Thymus (tissue), 11 donors: ENCODE results near the gene NFKBIA. TPM values are rescaled to one million over a fixed set of nuclear protein-coding genes. Genes with fewer than 3 reads are reported as not detected.
A peak's percentile ranks its signal among the peaks of the same experiment; 100 is the strongest.
"Not testable (repeated sequence)": the region's sequence is repeated elsewhere in the genome, so short reads cannot be mapped to it uniquely, and the experiment has no call there.

Experiments used
- DNase-seq, 9 donors: peaks; one replicate each; pipeline ENCODE4 v3.0.0-alpha.2; 2013; ENCODE audit warnings: low spot score in 9 of 9, low read depth in 6 of 9, missing footprints in 1 of 9
- H3K27ac ChIP-seq, 2 donors: one replicate each; pipeline ENCODE4 v1.5.1; 2013; ENCODE audit warnings: control low read depth in 1 of 2, low read depth in 1 of 2, low read length in 1 of 2, mild to moderate bottlenecking in 1 of 2, moderate library complexity in 1 of 2
- H3K27me3 ChIP-seq, 2 donors: one replicate each; pipeline ENCODE4 v1.5.1; 2013; ENCODE audit warnings: low read length in 1 of 2; ENCODE audit not compliant: control insufficient read depth in 2 of 2, insufficient read depth in 1 of 2
- H3K36me3 ChIP-seq, 2 donors: one replicate each; pipeline ENCODE4 v1.5.1; 2013; ENCODE audit warnings: low read length in 1 of 2, mild to moderate bottlenecking in 1 of 2, moderate library complexity in 1 of 2; ENCODE audit not compliant: control insufficient read depth in 2 of 2, insufficient read depth in 2 of 2
- H3K4me1 ChIP-seq, 2 donors: one replicate each; pipeline ENCODE4 v1.5.1; 2013; ENCODE audit warnings: low read length in 2 of 2; ENCODE audit not compliant: control insufficient read depth in 2 of 2, insufficient read depth in 2 of 2
- H3K4me3 ChIP-seq, 2 donors: one replicate each; pipeline ENCODE4 v1.5.1; 2013; ENCODE audit warnings: low read length in 2 of 2, control low read depth in 1 of 2, mild to moderate bottlenecking in 1 of 2
- H3K9me3 ChIP-seq, 2 donors: one replicate each; pipeline ENCODE4 v1.5.1; 2013; ENCODE audit warnings: low read length in 1 of 2, mild to moderate bottlenecking in 1 of 2; ENCODE audit not compliant: control insufficient read depth in 2 of 2, insufficient read depth in 1 of 2
- WGBS: extraction: QIAGEN DNeasy Blood & Tissue Kit; methylation state at CpG from one replicate; pipeline ENCODE4 v1.1.7; 2013; 5-methylcytosine and 5-hydroxymethylcytosine counted together
- polyA plus RNA-seq: library from polyadenylated mRNA; stranded (reverse); fragments of 200-250 nt; gene quantifications from one replicate; pipeline ENCODE4 v1.2.3, GENCODE V29; 2013
- total RNA-seq: library from RNA; stranded (reverse); fragments of 120-200 nt; gene quantifications from one replicate; pipeline ENCODE4 v1.2.4, GENCODE V29; 2013
- donor health status: healthy.

The NFKBIA gene
- total and polyA plus RNA-seq, 2 donors = 166 to 241 TPM

DNA sequence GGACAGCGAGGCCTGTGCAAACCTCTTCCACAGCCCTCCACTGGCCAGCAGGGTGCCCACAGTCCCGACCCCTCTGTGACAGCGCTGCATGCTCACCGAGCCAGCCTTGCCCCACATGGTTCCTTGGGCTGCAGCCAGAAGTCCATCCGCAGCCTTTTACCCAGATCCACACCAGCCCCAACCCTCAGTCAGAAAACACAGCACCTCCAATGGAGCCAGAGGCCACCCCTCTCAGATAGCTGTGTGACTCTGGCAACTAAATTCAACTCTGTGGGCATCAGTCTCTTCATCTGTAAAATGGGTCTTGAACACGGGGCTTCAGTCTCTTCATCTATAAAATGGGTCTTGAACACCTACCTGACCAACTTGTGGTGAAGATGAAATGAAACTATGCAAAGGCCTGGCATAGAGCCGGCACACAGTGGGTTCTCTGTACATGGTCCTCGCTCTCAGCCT is 38.0 kb downstream of the NFKBIA start:
- peaks cover 0 to 9% of the 10 kb centered on the region in 2 donors for H3K9me3 ChIP-seq
- no peak for DNase-seq
- H3K4me3 ChIP-seq = no peak overlapping the region
- no peaks in the 10 kb centered on the region for H3K27me3 ChIP-seq
- H3K36me3 ChIP-seq = no peaks in the 10 kb centered on the region
- WGBS = 97% methylated on average over 8 of the region's 8 CpGs
- H3K4me1 ChIP-seq = peaks cover 35 to 63% of the 10 kb centered on the region in 2 donors
- peak overlapping the region; percentile 96 to 97 for H3K27ac ChIP-seq

DNA sequence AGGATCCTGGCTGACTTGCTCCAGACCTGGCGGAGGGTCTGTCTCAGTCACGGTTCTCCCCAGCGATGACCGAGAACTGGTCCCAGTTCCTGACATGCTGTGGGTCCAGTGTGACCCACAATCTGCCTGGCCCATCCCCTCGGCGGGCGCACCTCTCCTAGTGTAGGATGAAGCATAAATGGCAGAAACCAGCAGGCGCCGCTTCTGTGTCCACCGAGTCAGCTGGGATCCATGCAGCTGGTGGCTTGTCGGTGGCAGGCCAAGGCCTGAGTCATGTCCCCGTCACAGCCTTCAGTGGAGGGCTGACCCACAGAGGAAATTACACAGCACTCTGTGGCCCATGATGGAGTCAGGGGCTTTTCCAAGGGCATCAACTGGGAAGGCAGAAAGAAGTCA is 38.5 kb downstream of the NFKBIA start:
- WGBS = 86% methylated on average over 12 of the region's 12 CpGs
- H3K9me3 ChIP-seq = peaks cover 0 to 4% of the 10 kb centered on the region in 2 donors
- no peak for DNase-seq
- H3K36me3 ChIP-seq = no peaks in the 10 kb centered on the region
- H3K4me3 ChIP-seq = no peak overlapping the region
- no peaks in the 10 kb centered on the region for H3K27me3 ChIP-seq
- H3K27ac ChIP-seq = peak overlapping the region in 1 of 2 donors; percentile 96
- peaks cover 35 to 63% of the 10 kb centered on the region in 2 donors for H3K4me1 ChIP-seq

DNA sequence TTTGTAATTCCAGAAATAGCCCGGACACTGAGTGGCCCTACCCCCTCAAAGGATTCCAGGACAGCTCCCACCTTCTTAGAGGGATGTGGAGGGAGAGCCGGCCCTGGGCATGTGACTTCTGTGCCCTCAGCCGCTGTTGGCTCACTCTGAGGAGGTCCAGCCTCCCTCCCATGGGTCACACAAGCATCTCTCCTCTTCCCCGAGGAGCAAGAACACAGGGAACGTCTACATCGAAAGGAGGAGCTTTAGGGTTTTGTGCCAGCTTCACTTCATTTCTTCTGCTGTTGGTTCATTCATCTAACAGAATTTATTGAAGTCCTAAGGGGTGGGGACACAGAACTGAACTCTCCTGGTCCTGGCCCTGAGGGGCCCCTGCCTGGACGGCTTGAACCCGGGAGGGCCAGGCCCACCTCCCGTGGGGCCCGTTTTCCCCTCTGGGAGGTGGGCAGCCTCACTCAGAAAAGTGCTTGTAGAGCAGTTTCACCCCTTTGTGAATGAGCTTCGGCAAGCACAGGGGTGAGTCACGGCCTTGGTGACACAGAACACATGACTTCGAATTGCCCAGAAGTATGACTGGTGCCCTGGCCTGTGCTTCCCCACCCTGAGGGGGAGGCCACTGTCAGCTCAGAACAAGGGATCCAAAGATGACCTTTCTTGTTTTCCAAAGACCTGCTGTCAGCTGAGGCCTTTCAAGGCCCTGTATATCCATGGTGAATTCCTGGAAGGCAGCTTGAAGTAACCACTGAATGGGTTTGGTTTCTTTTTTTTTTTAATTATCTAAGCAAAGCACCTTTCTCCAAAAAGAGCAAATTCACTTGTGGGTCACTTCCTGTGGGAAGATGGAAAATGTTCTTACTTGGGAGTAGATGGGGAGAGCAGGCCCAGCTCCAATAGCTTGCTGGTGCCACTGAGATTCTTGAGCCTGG is 39.2 kb downstream of the NFKBIA start:
- no peaks in the 10 kb centered on the region for H3K27me3 ChIP-seq
- H3K27ac ChIP-seq = no peak overlapping the region
- peaks cover 34 to 60% of the 10 kb centered on the region in 2 donors for H3K4me1 ChIP-seq
- no peaks in the 10 kb centered on the region for H3K36me3 ChIP-seq
- DNase-seq = peak in 1 of 9 donors; percentile 31
- WGBS = 80% methylated on average over 13 of the region's 13 CpGs
- H3K9me3 ChIP-seq = no peaks in the 10 kb centered on the region
- no peak overlapping the region for H3K4me3 ChIP-seq

DNA sequence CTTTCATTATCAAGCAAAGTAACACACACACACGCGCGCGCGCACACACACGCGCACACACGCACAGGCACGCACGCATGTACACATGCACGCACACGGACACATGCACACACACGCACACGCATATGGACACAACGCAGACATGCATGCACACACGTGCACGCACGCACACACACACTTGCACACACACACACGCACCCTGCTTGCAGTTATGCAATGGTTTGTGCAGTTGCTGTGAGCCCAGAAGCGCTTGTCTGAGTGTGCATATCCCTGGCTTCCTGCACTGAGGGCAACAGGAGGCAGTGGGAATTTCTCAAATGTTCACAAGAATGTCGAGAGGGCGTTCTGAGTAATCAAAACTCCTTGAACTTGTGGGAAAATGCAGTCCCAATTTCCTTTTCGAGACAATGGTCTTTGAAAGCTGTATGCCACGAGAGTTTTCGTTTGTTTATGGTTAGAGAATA is 41.6 kb downstream of the NFKBIA start:
- H3K27ac ChIP-seq = no peak overlapping the region
- no peaks in the 10 kb centered on the region for H3K27me3 ChIP-seq
- 95% methylated on average over 25 of the region's 25 CpGs for WGBS
- peaks cover 0 to 3% of the 10 kb centered on the region in 2 donors for H3K9me3 ChIP-seq
- peaks cover 14 to 36% of the 10 kb centered on the region in 2 donors for H3K4me1 ChIP-seq
- no peaks in the 10 kb centered on the region for H3K36me3 ChIP-seq
- DNase-seq = no peak
- H3K4me3 ChIP-seq = no peak overlapping the region

DNA sequence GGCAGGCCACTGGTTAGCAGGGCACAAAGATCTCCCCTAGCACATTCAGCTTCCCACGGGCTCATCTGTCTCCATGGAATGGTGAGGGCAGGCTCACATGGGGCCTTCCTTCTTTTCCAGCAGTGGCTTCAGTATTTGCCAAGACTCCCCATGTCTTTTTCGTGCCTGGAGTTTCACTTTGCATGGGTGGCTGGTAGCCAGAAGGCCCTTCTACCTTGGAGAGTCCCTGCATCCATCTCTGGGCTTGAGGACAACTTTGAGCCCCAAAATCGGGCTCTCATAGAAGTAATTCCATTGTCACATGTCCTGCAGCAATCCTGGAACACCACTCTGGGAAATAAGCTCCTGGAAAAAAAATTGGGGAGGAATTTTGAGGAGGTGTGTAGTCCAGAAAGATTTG is 42.1 kb downstream of the NFKBIA start:
- no peak overlapping the region for H3K4me3 ChIP-seq
- H3K27me3 ChIP-seq = no peaks in the 10 kb centered on the region
- WGBS = 95% methylated on average over 3 of the region's 3 CpGs
- H3K27ac ChIP-seq = no peak overlapping the region
- peaks cover 10 to 31% of the 10 kb centered on the region in 2 donors for H3K4me1 ChIP-seq
- DNase-seq = no peak
- H3K9me3 ChIP-seq = peaks cover 0 to 3% of the 10 kb centered on the region in 2 donors
- H3K36me3 ChIP-seq = no peaks in the 10 kb centered on the region

DNA sequence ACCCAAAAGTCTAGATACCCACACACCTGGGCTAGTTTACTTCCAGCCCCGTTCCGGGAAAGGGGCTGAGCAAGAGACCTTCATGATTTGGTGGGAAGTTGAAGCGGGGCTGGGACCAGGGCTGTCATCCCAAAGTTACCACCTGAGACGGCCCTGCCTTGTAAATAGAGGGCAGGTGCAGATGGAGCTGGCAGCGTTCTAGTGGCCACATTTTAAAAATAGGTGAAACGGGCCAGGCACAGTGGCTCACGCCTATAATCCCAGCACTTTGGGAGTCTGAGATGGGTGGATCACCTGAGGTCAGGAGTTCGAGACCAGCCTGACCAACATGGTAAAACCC is 43.4 kb downstream of the NFKBIA start:
- Histone ChIP-seq H3K27me3 (no peaks in the 10 kb centered on the region), H3K4me3 (no peak overlapping the region), H3K36me3 (no peaks in the 10 kb centered on the region), H3K27ac (no peak overlapping the region), H3K4me1 (peaks cover 0 to 17% of the 10 kb centered on the region in 2 donors), H3K9me3 (peaks cover 0 to 3% of the 10 kb centered on the region in 2 donors)
- no peak for DNase-seq
- WGBS = 96% methylated on average over 8 of the region's 8 CpGs

DNA sequence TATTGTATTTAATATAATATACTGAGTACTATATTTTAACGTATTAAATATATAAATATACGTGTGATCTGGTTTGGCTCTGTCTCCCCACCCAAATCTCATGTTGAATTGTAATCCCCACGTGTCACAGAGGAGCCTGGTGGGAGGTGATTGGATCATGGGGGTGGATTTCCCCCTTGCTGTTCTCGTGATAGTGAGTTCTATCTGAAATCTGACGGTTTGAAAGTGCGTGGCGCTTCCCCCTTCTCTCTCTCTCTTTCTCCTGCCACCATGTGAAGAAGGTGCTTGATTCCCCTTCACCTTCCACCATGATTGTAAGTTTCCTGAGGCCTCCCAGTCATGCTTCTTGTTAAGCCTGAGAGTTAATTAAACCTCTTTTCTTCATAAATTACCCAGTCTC is 44.9 kb downstream of the NFKBIA start:
- H3K9me3 ChIP-seq, H3K4me1 ChIP-seq, H3K4me3 ChIP-seq, H3K27ac ChIP-seq, DNase-seq, H3K36me3 ChIP-seq, H3K27me3 ChIP-seq: not testable (repeated sequence)
- 95% methylated on average over 7 of the region's 7 CpGs for WGBS

DNA sequence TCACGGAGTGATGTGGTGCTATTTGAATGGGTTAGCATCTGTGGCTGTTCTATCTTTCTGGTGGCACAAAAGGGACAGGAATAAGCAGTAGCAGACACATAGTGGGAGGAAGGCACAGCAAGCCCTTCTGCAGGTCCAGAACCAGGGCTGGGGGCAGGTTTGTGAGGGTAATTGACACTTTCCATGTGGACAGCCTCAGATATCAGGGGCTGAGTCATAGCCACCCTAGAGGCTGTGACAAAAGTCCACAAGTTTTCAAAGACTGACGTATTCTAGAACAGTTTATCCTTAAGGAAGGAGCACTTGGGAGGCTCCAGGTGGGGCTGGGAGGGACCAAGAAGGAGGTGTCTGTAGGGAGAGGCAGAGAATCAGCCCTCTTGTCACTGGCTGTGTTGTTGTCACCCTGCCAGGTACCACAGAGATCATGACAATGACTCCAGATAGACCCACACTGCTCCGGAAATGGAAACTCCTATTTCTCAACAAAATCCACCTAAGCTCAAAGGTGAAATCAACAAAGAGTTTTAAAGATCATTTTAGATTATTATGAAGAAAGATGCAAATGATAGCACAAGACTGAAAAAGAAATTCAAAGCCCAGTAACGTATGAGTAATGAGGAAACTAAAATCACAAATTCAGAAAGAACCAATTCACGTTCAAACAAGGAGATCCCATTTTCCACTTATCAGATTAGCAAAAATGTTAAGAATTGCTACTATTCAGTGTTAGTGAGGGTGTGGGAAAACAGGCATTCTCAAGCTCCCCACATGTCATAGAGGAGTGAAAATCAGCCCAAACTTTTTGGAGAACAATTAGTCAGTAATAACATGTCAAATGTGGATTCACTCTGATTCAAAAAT is 48.3 kb downstream of the NFKBIA start:
- WGBS = 79% methylated on average over 5 of the region's 5 CpGs
- Histone ChIP-seq H3K9me3 (peaks cover 0 to 3% of the 10 kb centered on the region in 2 donors), H3K4me1 (peaks cover 11 to 26% of the 10 kb centered on the region in 2 donors), H3K36me3 (no peaks in the 10 kb centered on the region), H3K27ac (no peak overlapping the region), H3K27me3 (no peaks in the 10 kb centered on the region), H3K4me3 (no peak overlapping the region)
- DNase-seq = no peak

DNA sequence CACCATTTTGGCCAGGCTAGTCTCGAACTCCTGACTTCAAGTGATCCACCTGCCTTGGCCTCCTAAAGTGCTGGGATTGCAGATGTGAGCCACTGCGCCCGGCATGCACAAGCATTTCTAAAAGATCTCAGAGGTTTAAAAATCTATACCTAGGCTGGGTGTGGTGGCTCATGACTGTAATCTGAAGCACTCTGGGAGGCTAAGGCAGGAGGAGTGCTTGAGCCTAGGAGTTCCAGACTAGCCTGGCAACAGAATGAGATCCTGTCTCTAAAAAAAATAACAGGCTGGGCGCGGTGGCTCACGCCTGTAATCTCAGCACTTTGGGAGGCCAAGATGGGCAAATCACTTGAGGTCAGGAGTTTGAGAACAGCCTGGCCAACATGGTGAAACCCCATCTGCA is 49.3 kb downstream of the NFKBIA start:
- not testable (repeated sequence) for DNase-seq, H3K36me3 ChIP-seq, H3K27me3 ChIP-seq, H3K4me3 ChIP-seq, H3K27ac ChIP-seq, H3K9me3 ChIP-seq
- H3K4me1 ChIP-seq = peaks cover 11 to 27% of the 10 kb centered on the region in 2 donors
- 97% methylated on average over 6 of the region's 6 CpGs for WGBS
